ENCODE measurements around the gene LOXL4. TPM values are rescaled to one million over a fixed set of nuclear protein-coding genes. Genes with fewer than 3 reads are reported as not detected.

LOXL4 gene
- total RNA-seq, 1 experiment from 2014 or later: 3.7 TPM

GRCh38 chr10:98302741-98303365 lies 34.9 kb upstream of the LOXL4 start:
- TF ChIP-seq CTCF (IDR thresholded peaks at IDR 0.05; ENCODE audit: insufficient read depth in 1 of 2, low read depth in 1 of 2, low read length in 1 of 2, severe bottlenecking in 1 of 2, unreplicated experiment in 1 of 2): no peak
- Mint-ChIP-seq H3K27me3 (ENCODE audit: insufficient read depth, unreplicated experiment) (peaks cover 27% of the 10 kb centered on the region), H3K4me3 (ENCODE audit: unreplicated experiment) (no peak overlapping the region), H3K36me3 (ENCODE audit: insufficient read depth, unreplicated experiment) (no peaks in the 10 kb centered on the region), H3K27ac (ENCODE audit: unreplicated experiment) (no peak overlapping the region), H3K9me3 (ENCODE audit: unreplicated experiment) (no peaks in the 10 kb centered on the region), H3K4me1 (ENCODE audit: low read depth, unreplicated experiment) (no peaks in the 10 kb centered on the region)
- no peak overlapping the region for H3K4me3 ChIP-seq (ENCODE audit: low read depth, low read length)
- H3K27me3 ChIP-seq (replicated peaks; ENCODE audit: control insufficient read depth, insufficient read depth, low read length): no peaks in the 10 kb centered on the region; the same call in 1 of the 2 replicates
- CTCF ChIA-PET: no interaction called here
- no peaks in the 10 kb centered on the region for H3K36me3 ChIP-seq (ENCODE audit: control insufficient read depth, insufficient read depth, low read length)
- POLR2A ChIA-PET: no interaction called here
- H3K9me3 ChIP-seq: no peaks in the 10 kb centered on the region
- no TSS peak for BruUV-seq (replicated peaks)
- intact Hi-C loops (cut with micrococcal nuclease; ENCODE audit: unreplicated experiment): no loop called here
- no peaks in the 10 kb centered on the region for H3K4me1 ChIP-seq
- no peak for DNase-seq

GRCh38 chr10:98301664-98302319 lies 33.8 kb upstream of the LOXL4 start:
- Mint-ChIP-seq H3K27me3 (ENCODE audit: insufficient read depth, unreplicated experiment) (peaks cover 27% of the 10 kb centered on the region), H3K4me3 (ENCODE audit: unreplicated experiment) (no peak overlapping the region), H3K27ac (ENCODE audit: unreplicated experiment) (no peak overlapping the region), H3K9me3 (ENCODE audit: unreplicated experiment) (no peaks in the 10 kb centered on the region), H3K4me1 (ENCODE audit: low read depth, unreplicated experiment) (no peaks in the 10 kb centered on the region), H3K36me3 (ENCODE audit: insufficient read depth, unreplicated experiment) (no peaks in the 10 kb centered on the region)
- no peaks in the 10 kb centered on the region for H3K9me3 ChIP-seq
- no peaks in the 10 kb centered on the region for H3K4me1 ChIP-seq
- no peak for TF ChIP-seq CTCF (IDR thresholded peaks at IDR 0.05; ENCODE audit: insufficient read depth in 1 of 2, low read depth in 1 of 2, low read length in 1 of 2, severe bottlenecking in 1 of 2, unreplicated experiment in 1 of 2)
- no peak for DNase-seq
- no peak overlapping the region for H3K4me3 ChIP-seq (ENCODE audit: low read depth, low read length)
- H3K36me3 ChIP-seq (ENCODE audit: control insufficient read depth, insufficient read depth, low read length): no peaks in the 10 kb centered on the region
- BruUV-seq (replicated peaks): no TSS peak
- no peaks in the 10 kb centered on the region; the same call in 1 of the 2 replicates for H3K27me3 ChIP-seq (replicated peaks; ENCODE audit: control insufficient read depth, insufficient read depth, low read length)
- intact Hi-C loops (cut with micrococcal nuclease; ENCODE audit: unreplicated experiment): no loop called here
- ChIA-PET POLR2A (no interaction called here), CTCF (interaction anchor here (0.6 kb wide), 1 partner anchor 121 kb away, joined by 5 read pairs; no protein-coding TSS in a partner anchor)

GRCh38 chr10:98300526-98301229 lies 32.7 kb upstream of the LOXL4 start:
- Histone ChIP-seq H3K4me3 (ENCODE audit: low read depth, low read length) (no peak overlapping the region), H3K9me3 (no peaks in the 10 kb centered on the region), H3K27me3 (replicated peaks; ENCODE audit: control insufficient read depth, insufficient read depth, low read length) (no peaks in the 10 kb centered on the region; the same call in 1 of the 2 replicates), H3K36me3 (ENCODE audit: control insufficient read depth, insufficient read depth, low read length) (no peaks in the 10 kb centered on the region), H3K4me1 (no peaks in the 10 kb centered on the region)
- POLR2A ChIA-PET: no interaction called here
- Mint-ChIP-seq H3K27ac (ENCODE audit: unreplicated experiment) (no peak overlapping the region), H3K36me3 (ENCODE audit: insufficient read depth, unreplicated experiment) (no peaks in the 10 kb centered on the region), H3K4me1 (ENCODE audit: low read depth, unreplicated experiment) (no peaks in the 10 kb centered on the region), H3K9me3 (ENCODE audit: unreplicated experiment) (no peaks in the 10 kb centered on the region), H3K27me3 (ENCODE audit: insufficient read depth, unreplicated experiment) (peaks cover 25% of the 10 kb centered on the region), H3K4me3 (ENCODE audit: unreplicated experiment) (no peak overlapping the region)
- CTCF ChIA-PET: no interaction called here
- no peak for DNase-seq
- no TSS peak for BruUV-seq (replicated peaks)
- TF ChIP-seq CTCF (IDR thresholded peaks at IDR 0.05; ENCODE audit: insufficient read depth in 1 of 2, low read depth in 1 of 2, low read length in 1 of 2, severe bottlenecking in 1 of 2, unreplicated experiment in 1 of 2): no peak
- intact Hi-C loops (cut with micrococcal nuclease; ENCODE audit: unreplicated experiment): no loop called here
